ENCODE measurements around the gene DSTYK.

DNA sequence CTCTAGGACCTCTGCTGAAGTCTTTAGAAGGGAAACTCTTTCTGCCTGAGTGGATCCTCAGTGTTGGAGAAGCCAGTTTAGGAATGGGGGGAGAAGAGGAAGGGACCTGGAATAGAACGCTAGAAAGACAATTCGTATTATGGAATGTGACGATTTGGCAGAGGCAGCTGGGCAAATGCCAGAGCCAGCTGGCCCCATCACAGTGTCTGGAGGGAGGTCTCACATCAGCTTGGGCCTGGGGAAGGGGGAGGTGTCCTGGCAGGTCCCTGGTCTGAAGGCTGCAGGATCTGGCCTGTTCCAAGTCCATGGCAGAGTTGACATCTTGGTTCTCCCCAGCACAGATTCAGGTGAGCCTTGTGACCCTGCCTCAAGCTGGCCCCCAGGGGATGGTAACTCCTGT, 27.6 kb upstream of the DSTYK start:
- TF ChIP-seq, protein P1, sequence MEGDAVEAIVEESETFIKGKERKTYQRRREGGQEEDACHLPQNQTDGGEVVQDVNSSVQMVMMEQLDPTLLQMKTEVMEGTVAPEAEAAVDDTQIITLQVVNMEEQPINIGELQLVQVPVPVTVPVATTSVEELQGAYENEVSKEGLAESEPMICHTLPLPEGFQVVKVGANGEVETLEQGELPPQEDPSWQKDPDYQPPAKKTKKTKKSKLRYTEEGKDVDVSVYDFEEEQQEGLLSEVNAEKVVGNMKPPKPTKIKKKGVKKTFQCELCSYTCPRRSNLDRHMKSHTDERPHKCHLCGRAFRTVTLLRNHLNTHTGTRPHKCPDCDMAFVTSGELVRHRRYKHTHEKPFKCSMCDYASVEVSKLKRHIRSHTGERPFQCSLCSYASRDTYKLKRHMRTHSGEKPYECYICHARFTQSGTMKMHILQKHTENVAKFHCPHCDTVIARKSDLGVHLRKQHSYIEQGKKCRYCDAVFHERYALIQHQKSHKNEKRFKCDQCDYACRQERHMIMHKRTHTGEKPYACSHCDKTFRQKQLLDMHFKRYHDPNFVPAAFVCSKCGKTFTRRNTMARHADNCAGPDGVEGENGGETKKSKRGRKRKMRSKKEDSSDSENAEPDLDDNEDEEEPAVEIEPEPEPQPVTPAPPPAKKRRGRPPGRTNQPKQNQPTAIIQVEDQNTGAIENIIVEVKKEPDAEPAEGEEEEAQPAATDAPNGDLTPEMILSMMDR (IDR thresholded peaks at IDR 0.05) = no peak
- TF ChIP-seq POLR2A (IDR thresholded peaks at IDR 0.05) (no peak), POLR2AphosphoS5 (IDR thresholded peaks at IDR 0.05) (no peak)
